SK-N-SH (cell line): ENCODE measurements around the gene ABCF1. TPM values are rescaled to one million over a fixed set of nuclear protein-coding genes. Genes with fewer than 3 reads are reported as not detected.

Source experiments
- CTCF ChIA-PET: fragments of 300-600, 350-600 bp; formaldehyde crosslinking; extraction: SDS; loops from one replicate; lab custom pipeline; 2021; lab: Yijun Ruan, JAX
- POLR2A ChIA-PET: fragments of 350-600 bp; sonication (Branson Sonifier 250); formaldehyde crosslinking; extraction: SDS; loops from one replicate; lab custom pipeline; 2020; ENCODE audit warnings: antibody characterized with exemption, inconsistent platforms; lab: Yijun Ruan, JAX
- DNase-seq: peaks from one replicate; pipeline ENCODE4 v3.0.0; 2012
- H2AFZ ChIP-seq: fragments of 200-600 bp; sonication (generic); 2 replicates; pipeline ENCODE4 v1.8.1; 2016; ENCODE audit warnings: antibody characterized with exemption, mild to moderate bottlenecking, low read depth
- H3F3A ChIP-seq: fragments of 200-600 bp; sonication (generic); replicated peaks from 2 replicates; pipeline ENCODE3; 2016; ENCODE audit warnings: antibody characterized with exemption, mild to moderate bottlenecking; ENCODE audit not compliant: insufficient read depth
- H3K27ac ChIP-seq, 2 experiments: fragments of 200-500 bp in 1 of 2; fragments of 200-600 bp in 1 of 2; sonication (Bioruptor generic) in 1 of 2; sonication (generic), shearing (Covaris generic) in 1 of 2; 2 replicates each; pipeline versions ENCODE4 v1.5.1 to v1.6.1; 2014 to 2016; ENCODE audit warnings: low read depth in 2 of 2, inconsistent platforms in 1 of 2, low read length in 1 of 2, mild to moderate bottlenecking in 1 of 2, mixed read lengths in 1 of 2
- H3K27me3 ChIP-seq: fragments of 200-600 bp; sonication (generic), shearing (Covaris generic); 2 replicates; pipeline ENCODE4 v1.6.1; 2016; ENCODE audit warnings: mixed run types; ENCODE audit not compliant: insufficient read depth
- H3K36me3 ChIP-seq, 2 experiments: fragments of 200-500 bp in 1 of 2; fragments of 200-600 bp in 1 of 2; sonication (Bioruptor generic) in 1 of 2; sonication (generic) in 1 of 2; replicated peaks in 1 of 2; 2 replicates each; pipeline versions ENCODE3 to v1.5.1; 2014 to 2016; ENCODE audit warnings: low read length in 1 of 2, mild to moderate bottlenecking in 1 of 2; ENCODE audit not compliant: insufficient read depth in 2 of 2, control insufficient read depth in 1 of 2
- H3K4me1 ChIP-seq, 2 experiments: fragments of 200-500 bp in 1 of 2; fragments of 200-600 bp in 1 of 2; sonication (Bioruptor generic) in 1 of 2; sonication (generic), shearing (Covaris generic) in 1 of 2; 2 replicates each; pipeline versions ENCODE4 v1.5.1 to v1.6.1; 2014 to 2016; ENCODE audit warnings: low read depth in 1 of 2, low read length in 1 of 2, mixed run types in 1 of 2; ENCODE audit not compliant: insufficient read depth in 2 of 2, control insufficient read depth in 1 of 2
- H3K4me2 ChIP-seq: fragments of 200-600 bp; sonication (generic), shearing (Covaris generic); 2 replicates; pipeline ENCODE4 v1.6.1; 2017; ENCODE audit warnings: mixed run types
- H3K4me3 ChIP-seq, 2 experiments: fragments of 200-500 bp in 1 of 2; fragments of 200-600 bp in 1 of 2; sonication (Bioruptor generic) in 1 of 2; sonication (generic), shearing (Covaris generic) in 1 of 2; 2 replicates each; pipeline versions ENCODE4 v1.5.1 to v1.8.1; 2014 to 2016; ENCODE audit warnings: low read depth in 2 of 2, inconsistent platforms in 1 of 2, low read length in 1 of 2, mild to moderate bottlenecking in 1 of 2, mixed read lengths in 1 of 2, moderate library complexity in 1 of 2
- H3K79me2 ChIP-seq: fragments of 200-600 bp; sonication (generic); 2 replicates; pipeline ENCODE4 v1.8.1; 2017; ENCODE audit warnings: mild to moderate bottlenecking; ENCODE audit not compliant: insufficient read depth
- H3K9ac ChIP-seq: fragments of 200-600 bp; sonication (generic); 2 replicates; pipeline ENCODE4 v1.6.1; 2017; ENCODE audit warnings: mixed run types
- H3K9me2 ChIP-seq: fragments of 200-600 bp; sonication (generic); 2 replicates; pipeline ENCODE4 v1.6.1; 2017; ENCODE audit warnings: mixed run types
- H3K9me3 ChIP-seq: fragments of 200-600 bp; sonication (generic); 2 replicates; pipeline ENCODE4 v1.6.1; 2017; ENCODE audit warnings: mixed run types, mild to moderate bottlenecking, moderate library complexity
- H4K20me1 ChIP-seq: fragments of 200-600 bp; sonication (generic); 2 replicates; pipeline ENCODE4 v1.6.1; 2017; ENCODE audit warnings: mild to moderate bottlenecking, mixed run types; ENCODE audit not compliant: insufficient read depth
- CHD2 ChIP-seq: fragments of 150-350 bp; IDR thresholded peaks from 2 replicates; pipeline ENCODE4 v1.6.1; 2018; ENCODE audit warnings: low read length; ENCODE audit not compliant: partially characterized antibody
- ELF1 ChIP-seq: IDR thresholded peaks from 2 replicates; pipeline ENCODE4 v1.4.0; 2012
- FOXJ3 ChIP-seq: sonication (generic); formaldehyde crosslinking; IDR thresholded peaks from 2 replicates; pipeline ENCODE4 v1.5.1; 2020; ENCODE audit warnings: mild to moderate bottlenecking, missing genetic modification reagents
- FOXM1 ChIP-seq: IDR thresholded peaks from 2 replicates; pipeline ENCODE4 v1.4.0; 2012; ENCODE audit warnings: low read depth, mild to moderate bottlenecking
- GABPA ChIP-seq: IDR thresholded peaks from 2 replicates; pipeline ENCODE4 v1.4.0; 2012; ENCODE audit warnings: low read depth, mild to moderate bottlenecking
- JUND ChIP-seq: IDR thresholded peaks from 2 replicates; pipeline ENCODE4 v1.4.0; 2012
- MEF2A ChIP-seq: IDR thresholded peaks from 2 replicates; pipeline ENCODE4 v1.4.0; 2012; ENCODE audit warnings: low read depth, borderline replicate concordance
- MXI1 ChIP-seq: IDR thresholded peaks from 2 replicates; pipeline ENCODE4 v1.6.1; 2012; ENCODE audit warnings: mild to moderate bottlenecking, low read depth, low read length, improper control_type of control experiment
- NRF1 ChIP-seq: IDR thresholded peaks from 2 replicates; pipeline ENCODE4 v1.6.1; 2012; ENCODE audit warnings: low read depth, mild to moderate bottlenecking, low read length
- POLR2AphosphoS5 ChIP-seq: IDR thresholded peaks from 2 replicates; pipeline ENCODE4 v1.6.1; 2012; ENCODE audit warnings: low read depth, low read length
- RAD21 ChIP-seq: IDR thresholded peaks from 2 replicates; pipeline ENCODE4 v1.6.1; 2012; ENCODE audit warnings: mild to moderate bottlenecking, low read length
- RCOR1 ChIP-seq: fragments of 150-350 bp; IDR thresholded peaks from 2 replicates; pipeline ENCODE4 v1.6.1; 2017; ENCODE audit warnings: antibody characterized with exemption, low read length
- SIN3A ChIP-seq: IDR thresholded peaks from 2 replicates; pipeline ENCODE4 v1.6.1; 2012; ENCODE audit warnings: low read depth, mild to moderate bottlenecking, low read length, moderate library complexity, borderline replicate concordance
- TAF1 ChIP-seq: IDR thresholded peaks from 2 replicates; pipeline ENCODE4 v1.6.1; 2012; ENCODE audit warnings: low read depth, mild to moderate bottlenecking, low read length, moderate library complexity, borderline replicate concordance
- TCF12 ChIP-seq: IDR thresholded peaks from 2 replicates; pipeline ENCODE4 v1.4.0; 2012
- YY1 ChIP-seq: IDR thresholded peaks from 2 replicates; pipeline ENCODE4 v1.4.0; 2012; ENCODE audit warnings: low read depth, mild to moderate bottlenecking
- WGBS: methylation state at CpG from one replicate; pipeline ENCODE4 v1.1.6; 2017; ENCODE audit warnings: low lambda C conversion rate; 5-methylcytosine and 5-hydroxymethylcytosine counted together
- polyA plus RNA-seq, 3 experiments: library from polyadenylated mRNA; depleted of rRNA; stranded (reverse); fragments of >200 nt; gene quantifications; 2 replicates each; pipeline ENCODE4 v1.2.3, GENCODE V29; 2012
- TF ChIP-seq, protein P1 (sequence below): IDR thresholded peaks from 2 replicates; pipeline ENCODE4 v1.4.0; 2012; ENCODE audit warnings: low read depth
- TF ChIP-seq, protein P2 (sequence below): fragments of 200-600 bp; sonication (generic); IDR thresholded peaks from 2 replicates; pipeline ENCODE4 v1.6.1; 2017; ENCODE audit warnings: antibody characterized with exemption, mild to moderate bottlenecking, moderate library complexity
- TF ChIP-seq, protein P3 (sequence below): IDR thresholded peaks from 2 replicates; pipeline ENCODE4 v1.4.0; 2012; ENCODE audit warnings: low read depth, borderline replicate concordance

The ABCF1 gene
- polyA plus RNA-seq, 1 of the 3 experiments (the other 2 are of a cell fraction), result 53.4 TPM

DNA sequence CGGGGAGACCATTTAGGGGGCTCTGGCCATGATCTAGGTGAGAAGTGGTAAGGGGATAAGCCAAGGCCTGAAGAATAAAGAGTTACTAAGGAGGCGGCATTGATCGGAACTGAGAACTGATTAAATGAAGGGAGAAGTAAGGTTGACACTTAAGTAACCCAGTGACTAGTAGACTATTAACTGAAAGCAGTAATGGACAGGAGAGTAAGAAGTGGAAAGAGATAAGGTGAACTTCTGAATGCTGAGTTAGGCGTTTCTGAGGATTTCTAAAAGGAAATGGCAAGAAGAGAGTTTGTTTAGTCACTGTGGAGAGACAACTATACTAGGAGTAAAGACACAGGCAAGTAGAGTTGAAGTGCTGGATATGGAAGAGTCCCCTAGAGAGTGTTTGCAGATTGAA lies 1.9 kb downstream of the ABCF1 start:
- Histone ChIP-seq H3K4me3 (0 out of 4 replicates have a peak overlapping the region, but pooled peaks of 1 of the 2 experiments have one; percentile 81), H3K27me3 (no peaks in the 10 kb centered on the region), H3K9ac (peak overlapping the region; percentile 95; the same call in 1 of the 2 replicates), H3K4me1 (peaks cover 12 to 21% of the 10 kb centered on the region in 2 experiments; a peak in 3 of 4 replicates), H3K9me3 (no peaks in the 10 kb centered on the region), H3K79me2 (peaks cover 65% of the 10 kb centered on the region), H3K4me2 (peak overlapping the region; percentile 97), H3K27ac (no peak overlapping the region), H4K20me1 (peaks cover 41% of the 10 kb centered on the region), H3K36me3 (peaks cover 17 to 31% of the 10 kb centered on the region in 2 experiments), H3F3A (no peaks in the 10 kb centered on the region), H3K9me2 (no peaks in the 10 kb centered on the region), H2AFZ (no peak overlapping the region)
- CTCF ChIA-PET, result interaction anchor here (1.0 kb wide), 1 partner anchor 91 kb away, joined by 3 read pairs; no protein-coding TSS in a partner anchor
- POLR2A ChIA-PET, result interaction anchor here (1.2 kb wide), 1 partner anchor 37 kb away, joined by 3 read pairs; no protein-coding TSS in a partner anchor
- TF ChIP-seq MXI1, result no peak
- WGBS, result 71% methylated on average over 4 of the region's 4 CpGs
- DNase-seq, result no peak

DNA sequence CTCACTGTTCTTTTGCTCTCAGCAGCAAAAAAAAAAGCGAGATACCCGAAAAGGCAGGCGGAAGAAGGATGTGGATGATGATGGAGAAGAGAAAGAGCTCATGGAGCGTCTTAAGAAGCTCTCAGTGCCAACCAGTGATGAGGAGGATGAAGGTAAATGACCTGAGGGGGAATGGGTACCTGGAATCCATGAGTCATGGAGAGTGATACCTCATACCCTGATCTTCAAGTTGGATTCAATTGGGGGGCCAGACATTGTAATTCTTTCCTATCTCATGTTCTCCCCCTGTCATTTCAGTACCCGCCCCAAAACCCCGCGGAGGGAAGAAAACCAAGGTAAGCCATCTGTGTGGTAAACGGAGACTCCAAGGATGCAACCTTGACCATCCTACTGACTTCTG lies 6.8 kb downstream of the ABCF1 start:
- TF ChIP-seq MXI1 (no peak), GABPA (no peak), RAD21 (no peak), TCF12 (no peak), JUND (no peak), FOXJ3 (no peak), CHD2 (no peak), POLR2AphosphoS5 (no peak), FOXM1 (no peak), TAF1 (no peak), ELF1 (no peak), MEF2A (no peak), RCOR1 (no peak), YY1 (no peak), SIN3A (no peak), NRF1 (no peak)
- TF ChIP-seq, protein P1, sequence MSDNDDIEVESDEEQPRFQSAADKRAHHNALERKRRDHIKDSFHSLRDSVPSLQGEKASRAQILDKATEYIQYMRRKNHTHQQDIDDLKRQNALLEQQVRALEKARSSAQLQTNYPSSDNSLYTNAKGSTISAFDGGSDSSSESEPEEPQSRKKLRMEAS, result no peak
- TF ChIP-seq, protein P2, sequence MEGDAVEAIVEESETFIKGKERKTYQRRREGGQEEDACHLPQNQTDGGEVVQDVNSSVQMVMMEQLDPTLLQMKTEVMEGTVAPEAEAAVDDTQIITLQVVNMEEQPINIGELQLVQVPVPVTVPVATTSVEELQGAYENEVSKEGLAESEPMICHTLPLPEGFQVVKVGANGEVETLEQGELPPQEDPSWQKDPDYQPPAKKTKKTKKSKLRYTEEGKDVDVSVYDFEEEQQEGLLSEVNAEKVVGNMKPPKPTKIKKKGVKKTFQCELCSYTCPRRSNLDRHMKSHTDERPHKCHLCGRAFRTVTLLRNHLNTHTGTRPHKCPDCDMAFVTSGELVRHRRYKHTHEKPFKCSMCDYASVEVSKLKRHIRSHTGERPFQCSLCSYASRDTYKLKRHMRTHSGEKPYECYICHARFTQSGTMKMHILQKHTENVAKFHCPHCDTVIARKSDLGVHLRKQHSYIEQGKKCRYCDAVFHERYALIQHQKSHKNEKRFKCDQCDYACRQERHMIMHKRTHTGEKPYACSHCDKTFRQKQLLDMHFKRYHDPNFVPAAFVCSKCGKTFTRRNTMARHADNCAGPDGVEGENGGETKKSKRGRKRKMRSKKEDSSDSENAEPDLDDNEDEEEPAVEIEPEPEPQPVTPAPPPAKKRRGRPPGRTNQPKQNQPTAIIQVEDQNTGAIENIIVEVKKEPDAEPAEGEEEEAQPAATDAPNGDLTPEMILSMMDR, result no peak
- TF ChIP-seq, protein P3, sequence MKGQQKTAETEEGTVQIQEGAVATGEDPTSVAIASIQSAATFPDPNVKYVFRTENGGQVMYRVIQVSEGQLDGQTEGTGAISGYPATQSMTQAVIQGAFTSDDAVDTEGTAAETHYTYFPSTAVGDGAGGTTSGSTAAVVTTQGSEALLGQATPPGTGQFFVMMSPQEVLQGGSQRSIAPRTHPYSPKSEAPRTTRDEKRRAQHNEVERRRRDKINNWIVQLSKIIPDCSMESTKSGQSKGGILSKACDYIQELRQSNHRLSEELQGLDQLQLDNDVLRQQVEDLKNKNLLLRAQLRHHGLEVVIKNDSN, result no peak
- H3K27ac ChIP-seq, result no peak overlapping the region
- H3K9ac ChIP-seq, result no peak overlapping the region
- ChIA-PET POLR2A (no interaction called here), CTCF (interaction anchor here (1.0 to 4.8 kb wide), 4 partner anchors 19 to 48 kb away, joined by 3 to 29 read pairs (median 9); no protein-coding TSS in a partner anchor)
- peaks cover 42 to 66% of the 10 kb centered on the region in 2 experiments for H3K36me3 ChIP-seq
- H3K4me1 ChIP-seq, result peaks cover 4 to 6% of the 10 kb centered on the region in 2 experiments; a peak in 3 of 4 replicates
- no peak for DNase-seq
- no peaks in the 10 kb centered on the region for H3F3A ChIP-seq
- WGBS, result 97% methylated on average over 8 of the region's 8 CpGs
- peaks cover 54% of the 10 kb centered on the region for H3K79me2 ChIP-seq
- H3K9me3 ChIP-seq, result no peaks in the 10 kb centered on the region
- H2AFZ ChIP-seq, result no peak overlapping the region
- H3K27me3 ChIP-seq, result no peaks in the 10 kb centered on the region
- no peak overlapping the region for H3K4me2 ChIP-seq
- peaks cover 27% of the 10 kb centered on the region for H4K20me1 ChIP-seq
- H3K9me2 ChIP-seq, result no peaks in the 10 kb centered on the region
- no peak overlapping the region for H3K4me3 ChIP-seq
